Kidney epithelial cell (primary cell): Measurements from ENCODE around the gene SULT1C4. TPM values are rescaled to one million over a fixed set of nuclear protein-coding genes. Genes with fewer than 3 reads are reported as not detected.

Source experiments
- DNase-seq: peaks from one replicate; pipeline ENCODE4 v3.0.0-alpha.2; 2010; ENCODE audit warnings: low read depth
- H3K27me3 ChIP-seq: 2 replicates; pipeline ENCODE4 v1.6.0; 2011; ENCODE audit warnings: low read length; ENCODE audit not compliant: control insufficient read depth, insufficient read depth
- H3K36me3 ChIP-seq: 2 replicates; pipeline ENCODE4 v1.5.1; 2011; ENCODE audit warnings: low read length; ENCODE audit not compliant: control insufficient read depth, insufficient read depth
- H3K4me3 ChIP-seq: 2 replicates; pipeline ENCODE4 v1.5.1; 2011; ENCODE audit warnings: low read depth, mild to moderate bottlenecking, control low read depth, low read length
- total RNA-seq: library from RNA; depleted of rRNA; stranded (reverse); fragments of >200 nt; gene quantifications from 2 replicates; pipeline ENCODE4 v1.2.3, GENCODE V29; 2015
- TF ChIP-seq, protein P1 (sequence below): IDR thresholded peaks from 2 replicates; pipeline ENCODE4 v1.5.1; 2011; ENCODE audit warnings: mild to moderate bottlenecking, moderate library complexity, low read length, control low read depth, inconsistent platforms; ENCODE audit not compliant: insufficient read depth, poor library complexity, severe bottlenecking

Gene SULT1C4
- total RNA-seq, 1 donor from 2014 or later: 37.7 TPM

DNA sequence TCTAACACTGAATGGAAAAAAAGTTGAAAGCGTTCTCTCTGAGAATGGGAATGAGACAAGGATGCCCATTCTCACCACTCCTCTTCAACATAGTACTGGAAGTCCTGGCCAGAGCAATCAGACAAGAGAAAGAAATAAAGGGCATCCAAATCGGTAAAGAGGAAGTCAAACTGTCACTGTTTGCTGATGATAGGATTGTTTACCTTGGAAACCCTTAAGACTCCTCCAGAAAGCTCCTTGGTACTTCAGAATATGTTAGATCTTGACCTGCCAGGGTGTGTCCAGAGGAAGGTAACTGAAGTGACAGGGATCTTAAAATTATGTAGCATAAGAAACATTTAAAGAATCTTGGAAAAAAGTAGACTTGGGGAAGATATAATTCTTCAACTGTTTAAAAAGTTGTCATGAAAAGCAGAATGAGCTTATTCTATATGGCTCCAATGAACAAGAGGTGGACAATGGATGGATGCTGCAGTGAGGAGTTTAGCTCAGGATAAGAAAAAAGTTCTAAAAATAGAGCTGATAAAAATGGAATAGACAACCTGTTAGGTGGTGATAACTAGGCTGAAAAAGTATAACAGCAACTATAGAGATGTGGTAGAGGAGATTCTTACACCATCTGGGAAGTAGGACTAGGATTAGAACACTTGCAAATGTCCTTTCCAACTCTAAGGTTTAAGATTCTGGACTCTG, 16.8 kb upstream of the SULT1C4 start:
- Histone ChIP-seq H3K27me3 (no peaks in the 10 kb centered on the region), H3K4me3 (no peak overlapping the region), H3K36me3 (no peaks in the 10 kb centered on the region)
- no peak for DNase-seq
- TF ChIP-seq, protein P1, sequence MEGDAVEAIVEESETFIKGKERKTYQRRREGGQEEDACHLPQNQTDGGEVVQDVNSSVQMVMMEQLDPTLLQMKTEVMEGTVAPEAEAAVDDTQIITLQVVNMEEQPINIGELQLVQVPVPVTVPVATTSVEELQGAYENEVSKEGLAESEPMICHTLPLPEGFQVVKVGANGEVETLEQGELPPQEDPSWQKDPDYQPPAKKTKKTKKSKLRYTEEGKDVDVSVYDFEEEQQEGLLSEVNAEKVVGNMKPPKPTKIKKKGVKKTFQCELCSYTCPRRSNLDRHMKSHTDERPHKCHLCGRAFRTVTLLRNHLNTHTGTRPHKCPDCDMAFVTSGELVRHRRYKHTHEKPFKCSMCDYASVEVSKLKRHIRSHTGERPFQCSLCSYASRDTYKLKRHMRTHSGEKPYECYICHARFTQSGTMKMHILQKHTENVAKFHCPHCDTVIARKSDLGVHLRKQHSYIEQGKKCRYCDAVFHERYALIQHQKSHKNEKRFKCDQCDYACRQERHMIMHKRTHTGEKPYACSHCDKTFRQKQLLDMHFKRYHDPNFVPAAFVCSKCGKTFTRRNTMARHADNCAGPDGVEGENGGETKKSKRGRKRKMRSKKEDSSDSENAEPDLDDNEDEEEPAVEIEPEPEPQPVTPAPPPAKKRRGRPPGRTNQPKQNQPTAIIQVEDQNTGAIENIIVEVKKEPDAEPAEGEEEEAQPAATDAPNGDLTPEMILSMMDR: no peak

DNA sequence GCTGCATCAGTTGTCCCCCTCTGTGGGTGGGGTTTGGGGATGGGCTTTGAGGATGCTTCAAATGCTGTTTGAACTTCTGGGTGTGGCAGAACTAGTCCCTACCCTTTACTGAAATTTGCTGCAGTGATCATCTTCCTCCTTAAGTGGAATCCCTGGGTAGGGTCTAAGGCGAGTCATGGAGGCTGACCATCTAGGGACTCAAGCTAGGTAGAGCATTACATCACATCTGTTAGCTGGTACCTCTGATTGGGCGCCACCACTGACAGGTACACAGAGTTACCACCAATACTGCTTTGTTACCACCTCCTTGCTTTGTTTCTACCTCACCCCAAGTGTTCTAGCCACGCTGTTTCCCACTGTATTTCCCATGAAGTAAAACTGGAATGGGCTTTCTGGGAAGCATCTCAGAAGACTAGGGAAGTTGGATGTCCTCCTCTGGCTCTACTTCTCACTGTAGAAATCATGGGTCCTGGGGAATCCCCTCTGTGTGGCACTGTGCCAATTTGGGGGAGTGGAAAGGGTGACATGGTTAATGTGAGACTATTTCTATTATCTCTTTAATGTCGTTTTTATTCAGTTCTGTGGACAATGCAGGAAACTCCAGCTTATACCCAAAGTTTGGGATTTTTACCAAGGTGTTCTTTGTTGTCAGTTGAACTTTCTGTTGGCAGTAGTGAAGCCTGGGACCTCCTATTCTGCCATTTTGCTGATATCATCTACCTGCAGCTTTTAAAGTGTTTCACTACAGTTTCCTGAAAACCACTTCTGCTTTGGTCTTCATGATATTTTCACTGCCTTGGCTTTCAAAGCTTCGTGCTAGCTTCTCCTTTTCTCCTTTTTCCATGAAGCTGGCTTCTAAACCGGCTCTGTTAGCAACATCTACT, 14.5 kb upstream of the SULT1C4 start:
- DNase-seq: no peak
- H3K27me3 ChIP-seq: no peaks in the 10 kb centered on the region
- no peak overlapping the region for H3K4me3 ChIP-seq
- no peaks in the 10 kb centered on the region for H3K36me3 ChIP-seq
- TF ChIP-seq, protein P1: no peak

DNA sequence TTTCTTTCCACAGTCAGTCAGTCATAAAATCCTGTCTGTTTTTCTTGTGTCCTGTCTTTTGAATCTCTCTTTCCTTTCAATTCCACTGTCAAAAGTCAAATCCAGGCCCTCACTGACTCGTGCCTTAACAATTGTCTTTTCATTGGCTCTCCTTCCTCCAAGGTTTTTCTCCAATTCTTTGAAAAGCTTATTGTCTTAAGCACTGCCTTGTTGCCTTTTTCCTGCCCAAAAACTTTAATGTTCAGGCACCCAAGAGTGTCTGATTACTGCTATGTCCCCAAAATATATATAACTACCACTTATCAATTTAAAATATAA, 13.9 kb upstream of the SULT1C4 start:
- DNase-seq: no peak
- TF ChIP-seq, protein P1: no peak
- Histone ChIP-seq H3K36me3 (no peaks in the 10 kb centered on the region), H3K4me3 (no peak overlapping the region), H3K27me3 (no peaks in the 10 kb centered on the region)

DNA sequence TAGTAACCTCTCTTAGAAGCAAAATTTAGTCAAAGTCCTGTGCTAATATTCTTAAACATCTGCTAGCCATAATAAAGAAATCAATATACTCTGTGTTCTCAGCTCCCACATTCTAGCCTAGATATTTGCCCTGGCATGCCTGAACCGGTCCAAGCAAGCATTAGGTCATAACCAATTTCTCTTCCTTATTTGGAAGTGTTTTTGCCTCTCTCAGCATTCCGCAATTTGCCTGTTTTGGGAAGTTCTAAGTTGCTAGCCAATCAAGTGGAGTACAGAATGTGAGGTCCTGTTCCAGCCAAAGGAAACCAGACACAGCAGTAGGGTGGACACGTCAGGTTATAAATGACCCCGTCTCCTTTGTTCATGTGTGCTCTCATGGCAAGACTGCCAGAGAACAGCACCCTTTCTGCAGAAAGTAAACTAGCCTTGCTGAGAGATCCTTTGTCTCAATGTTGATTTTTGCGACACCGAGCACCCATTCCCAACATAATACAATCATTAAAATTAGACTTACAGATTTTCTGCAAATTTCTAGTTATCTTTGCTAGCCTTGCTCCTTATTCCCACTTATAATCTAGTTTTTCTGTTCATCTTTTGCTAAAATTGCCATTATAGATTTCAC, 13.0 kb upstream of the SULT1C4 start:
- H3K27me3 ChIP-seq: no peaks in the 10 kb centered on the region
- H3K36me3 ChIP-seq: no peaks in the 10 kb centered on the region
- DNase-seq: no peak
- TF ChIP-seq, protein P1: no peak
- no peak overlapping the region for H3K4me3 ChIP-seq

DNA sequence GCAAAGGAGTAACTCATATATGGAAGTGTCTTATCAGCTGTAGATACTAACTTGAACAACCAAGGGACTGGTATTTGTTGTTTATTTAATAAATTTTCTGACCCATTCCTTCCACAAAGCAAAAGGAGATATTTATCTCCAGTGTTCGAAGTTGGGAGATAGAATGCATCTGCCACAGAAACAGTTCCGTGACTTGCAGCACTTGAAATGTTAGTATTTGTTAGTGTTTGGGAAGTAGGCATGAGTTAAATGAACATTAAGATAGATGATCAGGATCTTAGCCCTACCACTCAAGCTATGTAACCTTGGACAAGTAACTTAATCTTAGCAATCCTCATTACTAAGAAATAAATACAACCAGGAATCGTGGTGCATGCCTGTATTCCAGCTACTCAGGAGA, 12.1 kb upstream of the SULT1C4 start:
- no peaks in the 10 kb centered on the region for H3K36me3 ChIP-seq
- no peak overlapping the region for H3K4me3 ChIP-seq
- no peaks in the 10 kb centered on the region for H3K27me3 ChIP-seq
- TF ChIP-seq, protein P1: no peak
- no peak for DNase-seq
